HG03520 (cell line): ENCODE measurements around the gene TRMT1.
"Not testable (repeated sequence)": the region's sequence is repeated elsewhere in the genome, so short reads cannot be mapped to it uniquely, and the experiment has no call there.

Source experiments
- ATAC-seq: cut with Tn5 transposase; IDR thresholded peaks from one replicate; pipeline ENCODE4 v1.9.1; 2021; ENCODE audit warnings: mild to moderate bottlenecking, moderate library complexity; ENCODE audit not compliant: unreplicated experiment

The TRMT1 gene

DNA sequence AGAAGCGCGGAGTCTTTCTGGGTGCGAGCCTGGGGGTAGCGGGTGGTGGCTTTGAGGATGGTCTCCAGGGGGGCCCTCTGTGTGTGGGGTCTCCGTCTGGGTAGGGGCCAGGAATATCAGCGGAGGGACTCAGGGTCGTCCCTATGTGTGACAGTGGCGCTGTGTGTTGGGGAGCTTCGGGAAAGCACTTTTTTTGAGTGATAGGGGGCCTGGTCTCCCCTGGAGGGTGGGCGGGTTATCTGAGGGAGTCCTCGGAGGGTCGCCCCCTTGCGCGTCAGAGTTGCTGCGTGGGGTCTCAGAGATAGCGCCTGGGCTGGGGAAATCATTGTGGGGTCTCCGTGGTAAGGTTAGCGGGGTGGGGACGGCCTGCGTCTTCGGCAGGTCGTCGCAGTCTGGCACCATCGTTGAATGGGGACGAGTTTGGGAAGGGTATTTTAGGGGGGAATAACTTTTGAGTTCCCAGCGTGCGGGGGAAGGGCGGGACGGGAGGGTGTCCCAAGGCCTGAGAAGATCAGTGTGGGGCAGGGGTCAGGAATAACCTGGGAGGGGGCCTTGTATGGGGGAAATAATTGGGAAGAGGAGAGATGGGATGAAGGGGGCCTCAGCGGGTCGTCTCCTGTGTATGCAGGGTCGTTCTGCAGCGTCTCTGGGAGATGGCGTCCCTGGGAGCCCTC, 34.5 kb upstream of the TRMT1 start:
- no peak for ATAC-seq

GRCh38 chr19:13150187-13150930, 33.8 kb upstream of the TRMT1 start, which contains the start of the genes IER2 and STX10:
Gene IER2, plus strand, starts transcription at chr19:13150411. Its CDS starts 2,776 bp downstream, at chr19:13153187.
Gene STX10, minus strand, starts transcription at chr19:13150375. Its CDS starts 202 bp downstream, at chr19:13150173.
- ATAC-seq = no peak

DNA sequence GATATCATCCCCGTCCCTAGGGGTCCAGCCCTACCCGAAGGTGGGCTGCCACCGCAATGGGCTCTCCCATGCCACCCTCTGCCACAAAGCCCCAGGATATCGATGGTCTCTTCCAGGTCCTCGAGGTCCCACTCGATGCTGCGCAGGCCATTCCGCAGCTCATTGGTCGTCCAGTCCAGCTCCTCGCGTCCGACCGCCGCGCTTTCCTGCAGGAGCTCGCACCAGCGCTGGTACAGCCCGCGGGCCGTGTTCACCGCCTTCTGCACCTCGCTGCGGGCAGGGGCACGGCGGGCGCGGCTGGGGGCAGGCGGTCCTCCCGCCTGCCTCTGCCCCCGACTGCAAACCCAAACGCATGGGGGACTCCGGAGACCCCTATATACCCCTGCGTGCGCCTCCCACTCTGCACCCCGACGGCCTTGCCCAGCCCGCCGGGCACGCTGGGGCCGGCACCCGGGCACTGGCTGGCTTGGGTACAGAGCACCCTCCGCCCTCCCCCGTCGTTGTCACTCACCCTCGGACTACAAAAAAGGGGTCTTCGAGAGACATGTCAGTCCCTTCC, 33.2 kb upstream of the TRMT1 start:
- ATAC-seq = no peak

DNA sequence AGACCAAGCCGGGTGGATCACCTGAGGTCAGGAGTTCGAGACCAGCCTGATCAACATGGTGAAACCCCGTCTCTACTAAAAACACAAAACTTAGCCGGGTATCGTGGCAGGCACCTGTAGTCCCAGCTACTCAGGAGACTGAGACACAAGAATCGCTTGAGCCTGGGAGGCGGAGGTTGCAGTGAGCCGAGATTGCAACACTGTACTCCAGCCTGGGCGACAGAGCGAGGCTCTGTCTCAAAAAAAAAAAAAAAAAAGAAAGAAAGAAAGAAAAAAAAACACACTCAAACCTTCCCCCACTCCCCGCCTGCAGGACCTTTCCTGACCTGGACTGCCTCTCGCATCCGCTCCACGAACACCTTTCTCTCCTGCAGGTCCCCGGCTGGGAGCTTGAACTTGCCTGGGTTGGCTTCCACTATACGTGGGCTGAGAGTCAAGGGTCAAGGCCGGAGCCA, 32.7 kb upstream of the TRMT1 start:
- not testable (repeated sequence) for ATAC-seq

DNA sequence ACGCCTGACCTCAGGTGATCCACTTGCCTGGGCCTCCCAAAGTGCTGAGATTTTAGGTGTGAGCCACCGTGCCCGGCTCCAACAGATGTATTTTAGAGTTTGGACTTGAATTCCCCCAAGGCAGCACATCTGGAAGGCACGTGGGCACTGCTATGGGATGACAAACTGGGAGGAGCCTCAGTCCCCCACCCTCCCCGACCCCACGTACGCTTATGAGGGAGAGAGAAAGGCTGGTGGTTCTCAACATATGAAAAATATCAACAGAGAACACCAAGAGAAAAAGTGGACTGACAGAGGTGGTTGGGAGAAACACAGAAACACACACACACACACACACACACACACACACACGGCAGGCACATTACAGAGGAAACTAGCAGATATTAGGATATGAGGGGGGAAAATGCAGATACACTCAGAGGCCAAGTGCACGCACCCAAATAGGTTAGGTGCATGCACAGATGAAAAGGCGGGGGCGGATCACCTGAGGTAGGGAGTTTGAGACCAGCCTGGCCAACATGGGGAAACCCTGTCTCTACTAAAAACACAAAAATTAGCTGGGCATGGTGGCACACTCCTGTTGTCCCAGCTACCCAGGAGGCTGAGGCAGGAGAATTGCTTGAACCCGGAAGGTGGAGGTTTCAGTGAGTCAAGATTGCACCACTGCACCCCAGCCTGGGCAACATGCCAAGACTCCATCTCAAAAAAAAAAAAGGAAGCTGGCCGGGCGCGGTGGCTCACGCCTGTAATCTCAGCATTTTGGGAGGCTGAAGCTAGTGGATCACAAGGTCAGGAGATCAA, 30.4 kb upstream of the TRMT1 start:
- ATAC-seq = no peak

DNA sequence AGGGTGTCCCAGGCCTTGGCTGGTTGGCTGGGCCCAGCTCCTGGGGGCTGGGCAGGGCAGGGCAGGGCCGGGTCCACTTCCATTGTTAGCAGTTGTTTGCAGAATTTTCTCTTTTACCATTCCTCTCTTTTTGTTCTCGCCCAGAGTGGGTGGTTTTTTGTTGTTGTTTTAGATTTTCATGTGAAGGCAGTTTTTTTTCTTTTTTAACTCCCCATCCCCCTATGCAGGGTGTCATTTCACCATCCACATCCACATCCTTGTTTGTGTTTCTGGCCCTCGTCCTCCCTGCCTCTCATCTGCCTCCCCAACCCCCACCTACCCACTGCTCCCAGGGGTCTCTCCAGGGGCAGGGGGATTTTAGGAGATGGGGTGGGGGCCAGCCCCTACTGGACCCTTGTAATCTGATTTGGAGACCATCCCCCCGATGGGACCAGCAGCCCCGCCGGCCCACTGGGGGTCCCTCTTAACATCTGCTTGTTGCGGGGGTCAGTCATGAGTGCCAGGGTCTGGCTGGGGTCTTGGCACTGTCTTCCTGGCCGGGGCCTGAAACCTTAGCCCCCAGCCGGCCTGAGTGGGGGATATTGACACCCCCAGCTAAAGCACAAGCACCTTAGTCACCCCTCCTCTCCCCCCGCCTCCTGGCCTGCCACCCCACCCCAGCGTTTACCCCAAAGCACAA, 23.2 kb upstream of the TRMT1 start:
- ATAC-seq = no peak

GRCh38 chr19:13138916-13139198, 22.3 kb upstream of the TRMT1 start:
- no peak for ATAC-seq

GRCh38 chr19:13138171-13138915, 21.8 kb upstream of the TRMT1 start:
- no peak for ATAC-seq

DNA sequence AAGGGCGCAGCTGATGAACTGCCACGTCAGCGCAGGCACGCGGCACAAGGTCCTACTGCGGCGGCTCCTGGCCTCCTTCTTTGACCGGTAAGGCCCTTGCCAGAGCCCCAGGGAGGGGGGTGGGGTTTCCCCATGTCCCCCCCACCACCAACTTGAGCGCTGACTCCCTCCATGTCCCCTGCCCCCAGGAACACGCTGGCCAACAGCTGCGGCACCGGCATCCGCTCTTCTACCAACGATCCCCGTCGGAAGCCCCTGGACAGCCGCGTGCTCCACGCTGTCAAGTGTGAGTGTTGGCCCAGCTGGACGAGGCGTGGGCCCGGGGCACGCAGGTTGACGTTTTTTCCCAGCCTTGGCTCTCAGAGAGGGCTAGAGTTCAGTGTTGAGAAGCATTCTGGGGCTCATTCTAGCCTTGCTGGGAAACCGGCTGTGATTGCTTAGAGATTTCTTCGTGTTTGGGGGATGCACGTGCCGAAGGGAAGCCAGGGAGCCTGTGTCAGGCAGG, 20.8 kb upstream of the TRMT1 start:
- no peak for ATAC-seq

GRCh38 chr19:13135068-13136062, 18.8 kb upstream of the TRMT1 start:
- ATAC-seq = no peak

DNA sequence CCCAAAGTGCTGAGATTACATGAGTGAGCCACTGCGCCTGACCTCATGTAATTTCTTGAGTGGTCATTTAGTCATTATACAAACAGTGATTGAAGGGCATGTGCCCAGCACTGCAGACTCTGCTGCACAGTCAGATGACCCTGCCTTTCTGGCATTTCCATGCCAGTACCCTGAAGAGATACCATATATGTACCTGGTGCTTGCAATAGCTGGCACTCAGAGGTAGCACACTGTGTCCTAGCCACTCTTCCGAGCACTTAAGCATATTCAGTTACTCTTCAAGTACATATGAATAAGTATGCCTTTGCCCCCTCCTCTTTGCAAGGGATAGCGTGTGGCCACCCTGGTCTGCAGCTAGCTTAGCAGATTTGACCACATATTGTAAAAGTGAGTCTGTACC, 18.1 kb upstream of the TRMT1 start:
- no peak for ATAC-seq

GRCh38 chr19:13133241-13133870, 16.8 kb upstream of the TRMT1 start:
- ATAC-seq = no peak

GRCh38 chr19:13132471-13133180, 16.1 kb upstream of the TRMT1 start:
- no peak for ATAC-seq

DNA sequence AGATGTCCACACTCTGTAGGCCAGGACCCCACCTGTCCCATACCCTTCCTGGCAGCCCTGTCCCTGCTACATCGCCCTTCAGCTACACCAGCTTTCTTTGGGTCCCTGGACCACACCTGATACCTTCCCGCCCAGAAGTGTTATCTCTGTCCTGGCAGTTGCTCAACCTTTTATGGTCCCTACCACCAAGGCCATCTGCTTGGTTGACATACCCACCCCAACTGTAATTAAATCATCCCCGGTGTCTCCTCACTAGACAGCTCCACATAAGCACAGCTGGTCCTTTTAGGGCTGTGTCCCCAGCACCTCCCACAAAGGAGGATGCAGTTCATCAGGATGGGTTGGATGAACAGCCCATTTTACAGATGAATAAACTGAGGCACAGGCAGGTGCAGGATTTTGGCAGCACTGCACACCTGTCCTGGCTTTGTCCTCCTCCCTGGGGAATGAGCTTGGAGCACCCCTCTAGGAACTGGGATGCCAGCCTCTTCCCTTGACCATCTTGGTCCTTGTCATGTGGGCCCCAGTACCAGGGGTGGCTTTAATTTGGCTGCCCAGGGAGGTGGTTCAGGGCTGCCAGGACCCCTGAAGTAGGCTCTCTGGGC, 14.4 kb upstream of the TRMT1 start:
- no peak for ATAC-seq

- no peak for ATAC-seq
Measured at GRCh38 chr19:13129384-13129783, 12.8 kb upstream of the TRMT1 start.

- no peak for ATAC-seq
Measured at GRCh38 chr19:13128583-13128982, 12.0 kb upstream of the TRMT1 start.
